Measurements from ENCODE around the gene PDZD7.

The PDZD7 gene

GRCh38 chr10:101060951-101061623 is 30.2 kb upstream of the PDZD7 start:
- peak; percentile 91 for DNase-seq (ENCODE audit: low read depth)
- TF ChIP-seq CTCF (conservative IDR thresholded peaks at IDR 0.05; ENCODE audit: low read depth, low read length): no peak

GRCh38 chr10:101060036-101060950 is 29.4 kb upstream of the PDZD7 start:
- peak overlapping the region; percentile 92 for H3K4me3 ChIP-seq (ENCODE audit: low read depth, low read length)
- peak; percentile 92 for TF ChIP-seq CTCF (conservative IDR thresholded peaks at IDR 0.05; ENCODE audit: low read depth, low read length)
- peak; percentile 95 for DNase-seq (ENCODE audit: low read depth)

More at GRCh38 chr10:101060951-101061623, 30.2 kb upstream of the PDZD7 start:
- peak overlapping the region; percentile 92 for H3K4me3 ChIP-seq (ENCODE audit: low read depth, low read length)

- no peak for DNase-seq (ENCODE audit: low read depth)
- no peak overlapping the region for H3K4me3 ChIP-seq (ENCODE audit: low read depth, low read length)
- no peak for TF ChIP-seq CTCF (conservative IDR thresholded peaks at IDR 0.05; ENCODE audit: low read depth, low read length)
Observed at GRCh38 chr10:101056365-101057151, 25.6 kb upstream of the PDZD7 start.

- TF ChIP-seq CTCF (conservative IDR thresholded peaks at IDR 0.05; ENCODE audit: low read depth, low read length): peak; percentile 29
- DNase-seq (ENCODE audit: low read depth): no peak
- no peak overlapping the region for H3K4me3 ChIP-seq (ENCODE audit: low read depth, low read length)
Observed at GRCh38 chr10:101055411-101055810, 24.5 kb upstream of the PDZD7 start.

GRCh38 chr10:101054876-101055275 is 23.9 kb upstream of the PDZD7 start:
- no peak for DNase-seq (ENCODE audit: low read depth)
- TF ChIP-seq CTCF (conservative IDR thresholded peaks at IDR 0.05; ENCODE audit: low read depth, low read length): no peak
- H3K4me3 ChIP-seq (ENCODE audit: low read depth, low read length): no peak overlapping the region

- no peak for TF ChIP-seq CTCF (conservative IDR thresholded peaks at IDR 0.05; ENCODE audit: low read depth, low read length)
- no peak overlapping the region for H3K4me3 ChIP-seq (ENCODE audit: low read depth, low read length)
- DNase-seq (ENCODE audit: low read depth): no peak
Observed at GRCh38 chr10:101054351-101054750, 23.4 kb upstream of the PDZD7 start.
